ENCODE measurements around the gene KCTD3.

Gene KCTD3

GRCh38 chr1:215608646-215609045 lies 41.5 kb downstream of the KCTD3 start:
- peaks cover 9% of the 10 kb centered on the region for H3K79me2 ChIP-seq (ENCODE audit: low read length)
- no peak overlapping the region for H3K27ac ChIP-seq (ENCODE audit: low read length)
- TF ChIP-seq EZH2 (optimal IDR thresholded peaks at IDR 0.05; ENCODE audit: low read depth, low read length) = no peak
- no peak for TF ChIP-seq EZH2phosphoT487 (IDR thresholded peaks at IDR 0.05; ENCODE audit: low read length)
- no peak for TF ChIP-seq CTCF (IDR thresholded peaks at IDR 0.05; ENCODE audit: low read length)
- no peak overlapping the region for H3K4me3 ChIP-seq (ENCODE audit: low read length)
- H3K9ac ChIP-seq (ENCODE audit: low read length) = no peak overlapping the region
- H3K9me2 ChIP-seq (replicated peaks; ENCODE audit: insufficient read depth, low read length) = no peaks in the 10 kb centered on the region
- no peak for DNase-seq
- no peak overlapping the region for H3K4me2 ChIP-seq (ENCODE audit: low read depth, low read length)
- 0 out of 2 replicates have a peak, but pooled peaks cover 2% of the 10 kb centered on the region for H3F3A ChIP-seq (ENCODE audit: insufficient read depth, low read length)
- no peaks in the 10 kb centered on the region for H3K27me3 ChIP-seq (replicated peaks; ENCODE audit: insufficient read depth, low read length)
- H3K4me1 ChIP-seq (ENCODE audit: low read length) = no peaks in the 10 kb centered on the region
- no peaks in the 10 kb centered on the region for H3K9me3 ChIP-seq (replicated peaks; ENCODE audit: insufficient read depth, low read length)
- peaks cover 24% of the 10 kb centered on the region for H3K36me3 ChIP-seq (replicated peaks; ENCODE audit: insufficient read depth, low read length)
- no peak overlapping the region for H2AFZ ChIP-seq (ENCODE audit: low read length)
- no peaks in the 10 kb centered on the region for H4K20me1 ChIP-seq (ENCODE audit: insufficient read depth, low read length)

- peaks cover 24% of the 10 kb centered on the region for H3K36me3 ChIP-seq (replicated peaks; ENCODE audit: insufficient read depth, low read length)
- no peaks in the 10 kb centered on the region for H3K4me1 ChIP-seq (ENCODE audit: low read length)
- no peaks in the 10 kb centered on the region for H4K20me1 ChIP-seq (ENCODE audit: insufficient read depth, low read length)
- H3K9ac ChIP-seq (ENCODE audit: low read length) = no peak overlapping the region
- 0 out of 2 replicates have a peak, but pooled peaks cover 2% of the 10 kb centered on the region for H3F3A ChIP-seq (ENCODE audit: insufficient read depth, low read length)
- H3K27me3 ChIP-seq (replicated peaks; ENCODE audit: insufficient read depth, low read length) = no peaks in the 10 kb centered on the region
- H3K79me2 ChIP-seq (ENCODE audit: low read length) = peaks cover 14% of the 10 kb centered on the region
- H3K9me3 ChIP-seq (replicated peaks; ENCODE audit: insufficient read depth, low read length) = no peaks in the 10 kb centered on the region
- TF ChIP-seq EZH2 (optimal IDR thresholded peaks at IDR 0.05; ENCODE audit: low read depth, low read length) = no peak
- no peak for TF ChIP-seq EZH2phosphoT487 (IDR thresholded peaks at IDR 0.05; ENCODE audit: low read length)
- TF ChIP-seq CTCF (IDR thresholded peaks at IDR 0.05; ENCODE audit: low read length) = no peak
- H2AFZ ChIP-seq (ENCODE audit: low read length) = no peak overlapping the region
- H3K27ac ChIP-seq (ENCODE audit: low read length) = no peak overlapping the region
- DNase-seq = no peak
- H3K4me3 ChIP-seq (ENCODE audit: low read length) = no peak overlapping the region
- no peaks in the 10 kb centered on the region for H3K9me2 ChIP-seq (replicated peaks; ENCODE audit: insufficient read depth, low read length)
- no peak overlapping the region for H3K4me2 ChIP-seq (ENCODE audit: low read depth, low read length)
These were observed 45.3 kb downstream of the KCTD3 start for GRCh38 chr1:215612391-215612790.

- no peak for DNase-seq
- Histone ChIP-seq H3K36me3 (replicated peaks; ENCODE audit: insufficient read depth, low read length) (peaks cover 19% of the 10 kb centered on the region), H2AFZ (ENCODE audit: low read length) (no peak overlapping the region), H3K9me3 (replicated peaks; ENCODE audit: insufficient read depth, low read length) (no peaks in the 10 kb centered on the region), H3K4me2 (ENCODE audit: low read depth, low read length) (no peak overlapping the region), H3K27ac (ENCODE audit: low read length) (no peak overlapping the region), H3K9me2 (replicated peaks; ENCODE audit: insufficient read depth, low read length) (no peaks in the 10 kb centered on the region), H3K27me3 (replicated peaks; ENCODE audit: insufficient read depth, low read length) (no peaks in the 10 kb centered on the region), H3K9ac (ENCODE audit: low read length) (no peak overlapping the region), H3F3A (ENCODE audit: insufficient read depth, low read length) (no peaks in the 10 kb centered on the region), H3K4me1 (ENCODE audit: low read length) (no peaks in the 10 kb centered on the region), H3K4me3 (ENCODE audit: low read length) (no peak overlapping the region), H3K79me2 (ENCODE audit: low read length) (peaks cover 12% of the 10 kb centered on the region), H4K20me1 (ENCODE audit: insufficient read depth, low read length) (no peaks in the 10 kb centered on the region)
- TF ChIP-seq CTCF (IDR thresholded peaks at IDR 0.05; ENCODE audit: low read length) = no peak
- no peak for TF ChIP-seq EZH2 (optimal IDR thresholded peaks at IDR 0.05; ENCODE audit: low read depth, low read length)
- no peak for TF ChIP-seq EZH2phosphoT487 (IDR thresholded peaks at IDR 0.05; ENCODE audit: low read length)
These were observed 50.9 kb downstream of the KCTD3 start for GRCh38 chr1:215617979-215618378.

Data from MM.1S (cell line).